ENCODE data around the gene SOST. TPM values are rescaled to one million over a fixed set of nuclear protein-coding genes. Genes with fewer than 3 reads are reported as not detected.

Gene SOST
- total RNA-seq, 2 experiments from 2014 or later, result not detected

DNA sequence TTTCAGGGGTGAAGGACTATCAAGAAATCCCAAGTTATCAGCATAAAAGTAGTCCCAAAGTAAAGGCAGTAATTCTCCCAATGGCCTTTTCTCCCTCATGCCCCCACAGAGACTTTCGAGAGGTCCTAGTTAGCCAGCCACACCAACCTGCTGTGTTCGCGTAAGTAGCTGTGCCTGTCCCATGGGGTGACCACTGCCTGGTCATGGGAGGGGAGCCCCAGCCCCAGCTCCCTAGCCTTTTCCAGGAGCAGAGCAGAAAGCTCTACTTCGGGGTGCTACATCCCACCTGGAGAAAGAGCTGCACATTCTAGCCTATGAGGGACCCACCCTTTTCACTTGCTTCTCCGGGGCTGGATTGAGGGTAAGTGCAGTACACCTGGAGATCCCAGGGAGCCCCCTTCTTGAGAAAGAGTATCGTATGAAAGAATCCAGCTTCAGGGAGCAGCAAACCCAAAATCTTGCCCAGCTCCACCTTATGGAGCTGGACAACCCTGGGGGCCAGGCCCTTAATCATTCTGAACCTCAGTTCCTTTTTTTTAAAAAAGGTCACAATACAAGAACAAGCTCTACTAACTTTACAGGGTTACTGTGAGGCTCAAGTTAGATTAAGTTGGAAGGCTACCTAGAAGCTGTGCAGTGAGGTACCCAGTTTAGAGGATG lies 8.6 kb upstream of the SOST start:
- no peak for DNase-seq
- no peaks in the 10 kb centered on the region for H3K4me1 Mint-ChIP-seq

DNA sequence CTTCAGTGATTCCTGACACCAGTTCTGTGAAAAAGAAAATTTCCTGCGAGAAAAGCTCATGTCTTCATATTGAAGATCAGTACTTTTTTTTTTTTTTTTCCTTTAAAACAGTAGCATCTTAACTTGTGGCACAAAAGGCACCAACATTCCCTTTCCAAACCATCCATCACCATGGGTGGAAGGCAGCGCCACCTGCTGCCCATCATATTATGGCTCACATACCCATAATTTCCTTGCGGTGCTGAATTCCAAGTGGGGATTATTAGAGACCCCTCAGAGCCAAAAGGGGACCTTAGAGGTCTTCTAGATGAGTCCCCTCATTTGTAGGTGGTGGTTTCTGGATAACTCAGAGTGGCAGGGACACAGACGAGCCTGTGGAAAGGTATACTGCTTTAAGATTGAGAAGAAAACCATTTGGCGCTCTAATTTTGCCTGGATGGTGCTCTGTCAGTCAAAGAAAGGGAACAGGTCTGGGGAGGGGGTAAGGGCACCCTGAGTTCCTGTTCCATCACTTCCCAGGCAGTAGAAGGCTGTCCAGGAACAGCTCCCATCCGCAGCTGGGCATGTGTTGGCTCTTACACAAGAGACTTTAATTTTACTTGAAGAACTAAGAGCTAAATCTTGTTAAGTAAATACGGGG lies 7.9 kb upstream of the SOST start:
- H3K9me3 Mint-ChIP-seq, result no peaks in the 10 kb centered on the region
- H3K27ac Mint-ChIP-seq, result no peak overlapping the region
- H3K4me1 Mint-ChIP-seq, result no peaks in the 10 kb centered on the region
- no peaks in the 10 kb centered on the region for H3K27me3 Mint-ChIP-seq
- peak; percentile 16 for DNase-seq
- H3K4me3 Mint-ChIP-seq, result no peak overlapping the region
- H3K36me3 Mint-ChIP-seq, result peaks cover 3% of the 10 kb centered on the region

More for the DNA sequence above, 8.6 kb upstream of the SOST start:
- no peaks in the 10 kb centered on the region for H3K27me3 Mint-ChIP-seq
- no peak overlapping the region for H3K4me3 Mint-ChIP-seq
- H3K9me3 Mint-ChIP-seq, result no peaks in the 10 kb centered on the region
- peaks cover 3% of the 10 kb centered on the region for H3K36me3 Mint-ChIP-seq
- H3K27ac Mint-ChIP-seq, result no peak overlapping the region

DNA sequence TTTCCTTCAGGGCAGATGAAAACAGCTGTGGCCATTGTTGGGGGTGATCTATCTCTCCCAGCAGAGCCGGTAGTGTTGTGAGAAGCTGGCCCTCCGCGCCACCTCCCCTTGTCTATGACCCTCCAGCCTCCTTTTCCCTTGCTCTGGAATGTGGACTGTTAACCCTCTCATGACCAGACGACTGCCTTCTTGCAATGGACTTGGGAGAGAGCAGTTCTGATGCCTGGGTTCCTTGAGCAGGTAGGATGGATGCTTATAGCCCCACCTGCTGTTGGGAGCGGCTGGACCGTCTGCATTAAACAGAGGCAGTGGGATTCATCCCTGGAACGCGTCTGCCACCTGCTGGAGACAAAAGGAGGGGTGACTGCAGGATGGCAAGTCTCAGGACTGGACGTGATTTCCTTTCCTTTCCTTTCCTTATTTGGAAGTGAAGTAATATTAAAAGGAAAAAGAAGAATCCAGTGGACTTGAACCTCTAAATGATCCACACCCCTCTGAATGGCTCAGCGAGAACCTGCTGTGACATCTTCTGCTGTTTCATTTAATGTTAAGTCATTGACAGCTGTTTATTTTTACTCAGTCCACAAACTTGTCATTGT lies 1.8 kb upstream of the SOST start:
- Mint-ChIP-seq H3K4me3 (no peak overlapping the region), H3K36me3 (no peaks in the 10 kb centered on the region), H3K4me1 (no peaks in the 10 kb centered on the region), H3K27ac (no peak overlapping the region), H3K27me3 (peaks cover 28% of the 10 kb centered on the region), H3K9me3 (no peaks in the 10 kb centered on the region)
- peak; percentile 85 for DNase-seq

DNA sequence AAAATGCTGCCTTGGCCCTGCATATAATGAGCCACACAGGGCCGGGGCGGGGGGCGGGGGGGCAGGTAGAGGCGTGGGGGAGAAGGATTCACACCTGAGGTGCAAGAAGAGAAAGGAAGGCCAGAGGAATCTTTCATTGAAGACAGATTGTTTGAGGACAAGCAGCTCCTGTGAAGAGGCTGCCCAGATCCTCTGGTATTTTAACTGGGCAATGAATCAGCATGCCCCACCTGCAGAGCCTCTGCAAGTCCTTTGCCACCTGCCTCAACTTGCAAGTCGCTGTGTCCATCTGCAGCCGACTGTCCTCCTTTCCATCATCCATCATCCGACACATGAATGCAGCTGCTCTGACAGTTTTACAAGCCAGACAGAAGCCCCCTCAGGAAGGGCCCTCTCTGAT lies 1.2 kb upstream of the SOST start:
- Mint-ChIP-seq H3K27me3 (peaks cover 29% of the 10 kb centered on the region), H3K4me3 (no peak overlapping the region), H3K4me1 (no peaks in the 10 kb centered on the region), H3K27ac (no peak overlapping the region), H3K36me3 (no peaks in the 10 kb centered on the region), H3K9me3 (no peaks in the 10 kb centered on the region)
- no peak for DNase-seq

DNA sequence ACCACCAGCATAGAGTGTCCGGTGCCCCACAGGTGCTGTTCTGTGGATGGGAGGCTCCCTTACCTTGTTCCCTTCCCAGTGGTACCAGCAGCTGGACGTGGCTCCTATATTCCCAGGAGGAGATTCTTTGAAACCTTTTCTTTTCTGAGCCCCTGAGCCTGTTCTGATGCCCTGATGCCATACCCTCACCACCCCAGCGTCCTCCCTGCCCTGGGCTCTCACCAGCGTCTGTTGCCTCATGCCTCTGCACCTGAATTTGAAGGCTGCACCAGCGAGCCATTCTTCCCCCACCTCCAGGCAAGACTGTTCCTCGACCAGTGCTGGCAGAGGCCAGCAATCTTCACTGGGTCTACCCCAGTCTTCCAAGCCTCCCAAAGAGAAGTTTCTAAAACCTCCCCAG lies 505 bp downstream of the SOST start:
- Mint-ChIP-seq H3K4me3 (no peak overlapping the region), H3K36me3 (no peaks in the 10 kb centered on the region), H3K9me3 (no peaks in the 10 kb centered on the region), H3K27me3 (peaks cover 46% of the 10 kb centered on the region), H3K27ac (no peak overlapping the region), H3K4me1 (no peaks in the 10 kb centered on the region)
- DNase-seq, result no peak

DNA sequence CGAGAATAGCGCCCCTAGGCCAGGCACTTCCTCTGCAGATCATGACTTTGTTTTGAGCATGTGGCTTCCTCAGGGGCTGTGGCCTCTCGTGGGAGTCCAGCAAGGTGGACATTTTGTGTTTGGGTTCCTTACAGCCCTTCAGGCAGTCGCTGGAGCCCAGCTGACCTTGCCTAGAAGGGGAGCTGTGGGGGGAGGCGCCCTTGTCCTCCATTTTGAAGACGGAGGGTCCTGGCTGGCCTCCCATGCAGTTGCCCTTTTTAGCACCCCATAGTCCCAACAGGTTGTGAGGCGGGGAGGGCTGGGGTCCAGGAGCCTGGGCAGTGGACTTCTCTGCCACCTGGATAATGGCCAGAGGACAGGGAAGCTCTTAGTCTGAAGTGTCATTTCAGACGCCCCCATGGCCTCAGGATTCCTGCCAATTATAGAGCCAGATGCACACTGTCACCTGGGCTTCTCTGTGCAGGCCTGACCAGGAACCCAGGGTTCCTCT lies 1.4 kb downstream of the SOST start:
- H3K27ac Mint-ChIP-seq, result no peak overlapping the region
- DNase-seq, result no peak
- H3K9me3 Mint-ChIP-seq, result no peaks in the 10 kb centered on the region
- peaks cover 53% of the 10 kb centered on the region for H3K27me3 Mint-ChIP-seq
- no peak overlapping the region for H3K4me3 Mint-ChIP-seq
- H3K36me3 Mint-ChIP-seq, result no peaks in the 10 kb centered on the region
- H3K4me1 Mint-ChIP-seq, result no peaks in the 10 kb centered on the region

DNA sequence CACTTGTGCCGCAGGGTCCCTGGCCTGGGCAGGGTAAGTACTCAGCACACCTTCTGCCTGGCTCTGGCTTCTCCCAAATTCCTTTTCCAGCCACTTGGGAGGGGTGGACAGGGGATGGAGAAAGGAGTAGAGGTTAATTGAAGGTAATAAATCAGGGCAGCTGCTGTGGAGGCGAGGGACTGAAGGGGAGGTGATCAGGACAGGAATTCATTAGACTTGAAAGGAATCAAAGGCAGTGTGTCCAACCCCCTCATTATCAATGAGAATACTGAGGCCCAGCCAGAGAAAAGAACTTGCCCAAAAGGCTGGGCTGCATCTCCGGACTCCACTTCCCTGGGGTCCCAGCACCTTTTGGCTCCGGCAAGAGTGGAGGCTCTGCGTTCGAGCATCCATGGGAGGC lies 2.4 kb downstream of the SOST start:
- H3K4me1 Mint-ChIP-seq, result no peaks in the 10 kb centered on the region
- no peak for DNase-seq

DNA sequence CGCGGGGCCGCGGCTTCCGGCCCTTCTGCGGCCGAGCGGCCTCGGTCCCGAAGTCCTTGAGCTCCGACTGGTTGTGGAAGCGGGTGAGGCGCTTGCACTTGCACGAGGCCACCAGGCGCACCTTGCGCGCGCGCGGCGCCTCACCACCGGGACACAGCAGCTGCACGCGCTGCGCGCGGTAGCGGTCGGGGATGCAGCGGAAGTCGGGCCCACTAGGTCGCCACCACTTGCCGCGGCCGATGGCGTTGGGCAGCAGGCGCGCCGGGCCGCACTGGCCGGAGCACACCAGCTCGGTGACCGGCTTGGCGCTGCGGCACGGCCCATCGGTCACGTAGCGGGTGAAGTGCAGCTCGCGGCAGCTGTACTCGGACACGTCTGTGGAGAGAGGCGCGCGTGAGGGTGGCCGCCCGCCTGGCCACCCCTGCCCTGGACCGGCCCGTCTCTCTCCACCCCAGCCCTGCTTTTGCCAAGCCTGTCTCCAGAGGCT lies 3.2 kb downstream of the SOST start:
- Mint-ChIP-seq H3K27ac (no peak overlapping the region), H3K4me3 (no peak overlapping the region), H3K9me3 (no peaks in the 10 kb centered on the region), H3K27me3 (peaks cover 54% of the 10 kb centered on the region), H3K36me3 (no peaks in the 10 kb centered on the region), H3K4me1 (no peaks in the 10 kb centered on the region)
- peak; percentile 37 for DNase-seq

More for the DNA sequence above, 2.4 kb downstream of the SOST start:
- Mint-ChIP-seq H3K27me3 (peaks cover 54% of the 10 kb centered on the region), H3K36me3 (no peaks in the 10 kb centered on the region), H3K9me3 (no peaks in the 10 kb centered on the region), H3K4me3 (no peak overlapping the region), H3K27ac (no peak overlapping the region)

DNA sequence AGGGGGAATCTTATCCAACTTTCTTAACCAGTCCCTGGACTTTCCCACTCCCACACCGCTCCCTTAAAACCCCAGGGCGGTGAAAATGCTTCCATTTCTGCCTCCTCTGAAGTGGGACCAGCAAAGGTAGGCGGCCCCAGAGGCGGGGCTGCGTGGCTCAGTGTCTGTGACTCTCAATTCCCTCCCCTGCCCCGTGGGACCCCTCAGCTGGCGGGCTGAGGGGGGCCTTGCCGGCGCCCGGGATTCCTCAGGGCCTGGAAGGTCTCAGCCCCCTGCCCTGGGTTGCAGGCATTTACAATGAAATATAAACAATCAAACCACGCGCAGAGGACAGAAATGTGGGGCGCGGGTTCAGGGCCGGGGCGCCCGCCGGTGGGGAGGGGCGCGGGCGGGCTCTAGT lies 3.6 kb downstream of the SOST start:
- peaks cover 59% of the 10 kb centered on the region for H3K27me3 Mint-ChIP-seq
- no peaks in the 10 kb centered on the region for H3K36me3 Mint-ChIP-seq

DNA sequence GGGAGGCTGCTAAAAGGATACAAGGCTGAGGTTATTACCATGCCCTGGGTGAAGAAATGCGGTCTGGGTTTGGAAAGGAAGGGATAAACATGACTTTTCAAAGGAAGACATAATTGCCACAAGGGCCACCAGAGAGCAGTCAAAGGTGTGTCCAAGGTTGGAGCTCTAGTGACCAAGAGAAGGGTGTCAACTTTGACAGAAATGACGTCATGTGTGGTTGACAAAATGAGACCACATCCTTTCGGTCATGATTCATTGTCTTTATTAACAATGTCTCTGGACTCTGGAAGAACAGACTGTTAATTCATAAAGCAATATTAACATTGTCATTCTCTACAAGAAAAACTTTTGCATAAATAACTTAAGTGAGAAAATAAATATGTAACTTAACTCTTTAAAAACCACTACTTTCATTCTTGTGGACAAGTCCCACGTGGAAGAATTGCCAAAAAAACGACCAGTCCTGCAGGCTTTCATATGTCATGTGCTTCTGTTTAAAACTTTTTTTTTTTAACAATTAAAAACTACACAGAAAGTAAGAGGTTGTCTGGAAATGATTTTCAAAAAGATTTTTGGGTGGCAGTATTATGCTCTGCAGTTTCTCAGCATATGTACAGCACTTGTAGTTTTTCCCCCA lies 5.0 kb downstream of the SOST start:
- H3K9me3 Mint-ChIP-seq, result no peaks in the 10 kb centered on the region
- no peak overlapping the region for H3K4me3 Mint-ChIP-seq
- no peak for DNase-seq
- H3K36me3 Mint-ChIP-seq, result no peaks in the 10 kb centered on the region
- H3K4me1 Mint-ChIP-seq, result no peaks in the 10 kb centered on the region
- no peak overlapping the region for H3K27ac Mint-ChIP-seq
- peaks cover 65% of the 10 kb centered on the region for H3K27me3 Mint-ChIP-seq

More for the DNA sequence above, 3.6 kb downstream of the SOST start:
- Mint-ChIP-seq H3K9me3 (no peaks in the 10 kb centered on the region), H3K27ac (no peak overlapping the region), H3K4me3 (no peak overlapping the region), H3K4me1 (no peaks in the 10 kb centered on the region)
- DNase-seq, result no peak

DNA sequence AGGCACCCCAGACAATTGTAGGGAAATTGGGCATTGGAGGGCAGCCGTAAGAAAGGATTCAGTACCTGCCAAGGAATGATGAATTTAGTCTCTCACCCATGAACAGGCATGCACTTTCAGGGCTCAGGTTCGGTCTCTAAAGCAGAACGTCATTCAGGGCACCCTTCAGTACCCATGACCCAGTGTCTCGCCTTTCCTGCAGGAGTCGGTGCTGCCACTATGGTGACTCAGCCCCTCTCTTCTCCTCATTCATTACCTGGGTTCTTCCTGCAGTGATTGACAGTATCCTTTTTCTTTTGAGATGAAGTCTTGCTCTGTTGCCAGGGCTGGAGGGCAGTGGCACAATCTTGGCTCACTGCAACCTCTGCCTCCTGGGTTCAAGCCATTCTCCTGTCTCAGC lies 8.4 kb downstream of the SOST start:
- Mint-ChIP-seq H3K4me1 (no peaks in the 10 kb centered on the region), H3K9me3 (no peaks in the 10 kb centered on the region), H3K36me3 (no peaks in the 10 kb centered on the region), H3K4me3 (no peak overlapping the region), H3K27ac (no peak overlapping the region), H3K27me3 (peaks cover 48% of the 10 kb centered on the region)
- no peak for DNase-seq

DNA sequence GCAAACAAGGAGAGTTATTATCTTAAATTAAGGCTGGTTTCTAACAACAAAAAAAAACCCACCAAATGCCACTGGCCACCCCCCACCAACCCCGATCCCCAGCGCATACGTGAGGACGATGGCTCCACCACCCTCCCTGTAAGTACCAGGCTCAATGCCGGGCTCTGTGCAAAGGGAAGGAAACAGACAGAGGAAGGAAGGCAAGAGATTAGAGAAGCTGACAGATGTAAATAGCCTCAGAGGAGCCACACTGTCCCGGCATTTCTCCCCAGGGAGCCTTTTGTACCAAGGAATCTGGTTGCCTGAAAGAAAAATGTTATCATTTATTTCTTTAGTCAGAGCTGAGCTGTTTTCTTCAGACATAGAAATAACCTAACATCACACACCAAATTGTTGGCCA lies 13.1 kb downstream of the SOST start:
- peaks cover 49% of the 10 kb centered on the region for H3K27me3 Mint-ChIP-seq
- no peaks in the 10 kb centered on the region for H3K4me1 Mint-ChIP-seq
- no peaks in the 10 kb centered on the region for H3K9me3 Mint-ChIP-seq
- no peak overlapping the region for H3K27ac Mint-ChIP-seq
- DNase-seq, result no peak
- no peaks in the 10 kb centered on the region for H3K36me3 Mint-ChIP-seq
- H3K4me3 Mint-ChIP-seq, result no peak overlapping the region

DNA sequence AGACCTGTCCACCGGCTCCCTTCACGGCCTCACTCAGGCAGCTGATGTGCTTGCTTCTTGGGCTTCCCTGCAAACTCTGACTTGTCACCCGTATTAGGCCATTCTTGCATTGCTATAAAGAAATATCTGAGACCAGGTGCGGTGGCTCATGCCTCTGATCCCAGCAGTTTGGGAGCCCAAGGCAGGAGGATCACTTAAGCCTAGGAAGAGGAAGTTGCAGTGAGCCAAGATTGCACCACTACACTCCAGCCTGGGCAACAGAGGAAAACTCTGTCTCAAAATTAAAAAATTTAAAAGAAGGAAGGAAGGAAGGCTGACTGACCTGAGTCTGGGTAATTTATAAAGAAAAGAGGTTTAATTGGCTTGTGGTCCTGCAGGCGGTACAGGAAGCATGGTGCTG lies 17.0 kb downstream of the SOST start:
- no peaks in the 10 kb centered on the region for H3K9me3 Mint-ChIP-seq
- no peak overlapping the region for H3K4me3 Mint-ChIP-seq
- H3K36me3 Mint-ChIP-seq, result no peaks in the 10 kb centered on the region
- H3K4me1 Mint-ChIP-seq, result no peaks in the 10 kb centered on the region
- DNase-seq, result no peak
- peaks cover 43% of the 10 kb centered on the region for H3K27me3 Mint-ChIP-seq
- H3K27ac Mint-ChIP-seq, result no peak overlapping the region

DNA sequence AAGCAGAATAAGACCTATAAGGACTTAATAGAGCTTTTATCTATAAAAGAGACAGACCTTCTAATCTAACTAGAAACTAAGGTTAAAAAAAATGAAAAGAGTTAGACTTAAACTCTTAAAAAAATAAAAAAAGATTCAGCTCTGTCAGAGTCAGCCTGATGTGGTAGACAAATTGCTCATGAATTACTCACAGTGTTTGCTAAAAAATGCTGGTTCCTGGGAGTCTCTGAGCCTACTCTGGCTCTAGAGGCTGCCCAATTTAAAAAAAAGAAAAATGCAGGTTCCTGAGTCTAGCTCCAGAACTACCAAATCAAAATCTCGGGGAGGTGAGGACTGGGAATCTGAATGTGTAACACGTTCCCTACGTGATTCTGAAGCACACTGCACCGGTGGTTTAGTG lies 18.1 kb downstream of the SOST start:
- Mint-ChIP-seq H3K9me3 (no peaks in the 10 kb centered on the region), H3K4me1 (no peaks in the 10 kb centered on the region), H3K4me3 (no peak overlapping the region), H3K27me3 (peaks cover 36% of the 10 kb centered on the region), H3K27ac (no peak overlapping the region), H3K36me3 (no peaks in the 10 kb centered on the region)
- no peak for DNase-seq

DNA sequence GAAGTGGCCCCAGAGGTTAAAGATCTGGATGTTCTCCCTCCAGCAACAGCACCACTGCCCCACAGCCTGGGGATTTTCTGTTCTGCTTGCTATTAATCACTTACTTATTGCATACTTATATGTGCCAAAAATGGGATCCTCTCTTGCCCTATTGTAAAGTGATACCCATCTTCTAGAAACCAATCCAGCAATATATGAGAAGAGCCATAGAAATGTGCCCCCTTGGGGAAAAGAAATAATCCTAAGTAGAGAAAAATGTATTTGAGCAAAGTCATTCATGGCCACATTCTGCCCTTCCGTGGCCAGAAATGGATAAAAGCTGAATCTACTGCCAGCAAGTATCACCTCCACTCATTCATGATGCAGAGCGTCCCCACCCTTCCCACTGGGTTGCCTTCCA lies 20.9 kb downstream of the SOST start:
- no peaks in the 10 kb centered on the region for H3K9me3 Mint-ChIP-seq
- H3K36me3 Mint-ChIP-seq, result no peaks in the 10 kb centered on the region
- no peak for DNase-seq
- H3K4me3 Mint-ChIP-seq, result no peak overlapping the region
- H3K27me3 Mint-ChIP-seq, result peaks cover 17% of the 10 kb centered on the region
- no peak overlapping the region for H3K27ac Mint-ChIP-seq
- H3K4me1 Mint-ChIP-seq, result no peaks in the 10 kb centered on the region
